ENCODE measurements around the gene TOX4. TPM values are rescaled to one million over a fixed set of nuclear protein-coding genes. Genes with fewer than 3 reads are reported as not detected.
A peak's percentile ranks its signal among the peaks of the same experiment; 100 is the strongest.

TOX4 gene
- total RNA-seq, 4 donors from 2014 or later: 31.4 to 74.5 (median 61.7) TPM

DNA sequence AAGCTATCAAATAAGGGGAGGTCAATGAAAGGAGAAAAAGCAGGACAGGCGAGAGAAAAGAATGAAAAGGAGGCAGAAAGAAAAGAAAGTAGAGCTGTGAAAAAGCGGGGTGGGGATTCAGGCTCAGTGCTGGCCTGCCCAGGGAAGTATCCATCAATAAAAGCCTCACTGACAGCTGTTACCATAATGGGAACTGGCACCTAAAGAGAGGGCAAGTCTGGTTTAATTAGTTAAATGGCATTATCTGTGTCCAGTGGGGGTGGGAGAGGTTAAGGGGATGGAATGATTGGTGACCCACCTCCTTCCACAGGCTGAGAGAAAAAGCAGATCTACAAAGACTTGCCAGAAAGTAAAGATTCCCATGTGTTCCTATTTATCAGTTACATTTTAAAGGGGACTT, 41.7 kb downstream of the TOX4 start:
- no peaks in the 10 kb centered on the region for H3K9me3 ChIP-seq
- no peak overlapping the region for H3K4me3 ChIP-seq
- no peak for TF ChIP-seq POLR2A (IDR thresholded peaks at IDR 0.05)
- TF ChIP-seq, protein P1, sequence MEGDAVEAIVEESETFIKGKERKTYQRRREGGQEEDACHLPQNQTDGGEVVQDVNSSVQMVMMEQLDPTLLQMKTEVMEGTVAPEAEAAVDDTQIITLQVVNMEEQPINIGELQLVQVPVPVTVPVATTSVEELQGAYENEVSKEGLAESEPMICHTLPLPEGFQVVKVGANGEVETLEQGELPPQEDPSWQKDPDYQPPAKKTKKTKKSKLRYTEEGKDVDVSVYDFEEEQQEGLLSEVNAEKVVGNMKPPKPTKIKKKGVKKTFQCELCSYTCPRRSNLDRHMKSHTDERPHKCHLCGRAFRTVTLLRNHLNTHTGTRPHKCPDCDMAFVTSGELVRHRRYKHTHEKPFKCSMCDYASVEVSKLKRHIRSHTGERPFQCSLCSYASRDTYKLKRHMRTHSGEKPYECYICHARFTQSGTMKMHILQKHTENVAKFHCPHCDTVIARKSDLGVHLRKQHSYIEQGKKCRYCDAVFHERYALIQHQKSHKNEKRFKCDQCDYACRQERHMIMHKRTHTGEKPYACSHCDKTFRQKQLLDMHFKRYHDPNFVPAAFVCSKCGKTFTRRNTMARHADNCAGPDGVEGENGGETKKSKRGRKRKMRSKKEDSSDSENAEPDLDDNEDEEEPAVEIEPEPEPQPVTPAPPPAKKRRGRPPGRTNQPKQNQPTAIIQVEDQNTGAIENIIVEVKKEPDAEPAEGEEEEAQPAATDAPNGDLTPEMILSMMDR (IDR thresholded peaks at IDR 0.05): no peak
- H3K36me3 ChIP-seq: no peaks in the 10 kb centered on the region
- H3K27me3 ChIP-seq: no peaks in the 10 kb centered on the region
- no peaks in the 10 kb centered on the region for H3K4me1 ChIP-seq
- no peak overlapping the region for H3K27ac ChIP-seq
- DNase-seq: no peak

DNA sequence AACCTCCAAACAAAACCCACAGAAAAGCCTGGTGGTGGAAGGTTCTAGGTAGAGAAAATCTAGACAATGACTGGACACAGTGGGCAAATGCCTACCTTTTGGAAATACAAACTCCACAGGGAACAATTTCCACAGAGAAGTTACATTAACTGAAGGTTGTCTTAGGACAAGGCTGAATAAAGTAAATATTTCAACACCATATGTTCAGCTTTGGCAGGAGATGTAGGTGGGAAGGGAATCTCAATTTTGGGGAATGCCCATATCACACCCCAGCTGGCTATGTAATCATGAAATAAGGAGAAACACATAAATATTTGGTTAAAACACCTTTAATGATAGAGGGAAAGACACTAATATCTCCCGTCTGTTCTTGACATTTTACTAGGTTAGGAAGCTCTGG, 43.8 kb downstream of the TOX4 start:
- H3K27ac ChIP-seq: no peak overlapping the region
- H3K4me1 ChIP-seq: no peaks in the 10 kb centered on the region
- no peaks in the 10 kb centered on the region for H3K36me3 ChIP-seq
- no peak overlapping the region for H3K4me3 ChIP-seq
- H3K9me3 ChIP-seq: no peaks in the 10 kb centered on the region
- no peak for TF ChIP-seq POLR2A (IDR thresholded peaks at IDR 0.05)
- DNase-seq: no peak
- no peaks in the 10 kb centered on the region for H3K27me3 ChIP-seq

DNA sequence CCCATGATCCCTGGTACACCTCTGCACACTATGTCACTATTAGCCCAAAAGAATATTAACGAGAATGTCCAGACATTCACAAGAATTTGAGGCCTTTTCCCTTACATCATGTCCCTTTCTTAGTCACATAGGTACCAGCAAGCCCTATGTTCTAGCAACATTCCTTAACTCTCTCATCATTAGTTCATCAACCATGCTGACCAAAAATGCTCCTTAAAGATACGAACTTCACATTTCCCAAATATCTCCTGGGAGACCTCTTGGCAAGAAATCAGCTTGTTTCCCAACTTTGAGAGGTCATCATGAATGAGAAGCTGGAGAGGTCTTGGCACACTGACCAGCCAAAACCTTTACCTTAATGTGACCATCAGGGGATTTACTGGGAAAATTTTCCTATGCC, 44.5 kb downstream of the TOX4 start:
- H3K9me3 ChIP-seq: no peaks in the 10 kb centered on the region
- DNase-seq: no peak
- no peak overlapping the region for H3K4me3 ChIP-seq
- no peaks in the 10 kb centered on the region for H3K27me3 ChIP-seq
- H3K27ac ChIP-seq: no peak overlapping the region
- H3K4me1 ChIP-seq: peaks cover 0 to 3% (median 0%) of the 10 kb centered on the region in 4 donors
- no peaks in the 10 kb centered on the region for H3K36me3 ChIP-seq
- TF ChIP-seq, protein P1 (IDR thresholded peaks at IDR 0.05): no peak
- TF ChIP-seq POLR2A (IDR thresholded peaks at IDR 0.05): no peak

DNA sequence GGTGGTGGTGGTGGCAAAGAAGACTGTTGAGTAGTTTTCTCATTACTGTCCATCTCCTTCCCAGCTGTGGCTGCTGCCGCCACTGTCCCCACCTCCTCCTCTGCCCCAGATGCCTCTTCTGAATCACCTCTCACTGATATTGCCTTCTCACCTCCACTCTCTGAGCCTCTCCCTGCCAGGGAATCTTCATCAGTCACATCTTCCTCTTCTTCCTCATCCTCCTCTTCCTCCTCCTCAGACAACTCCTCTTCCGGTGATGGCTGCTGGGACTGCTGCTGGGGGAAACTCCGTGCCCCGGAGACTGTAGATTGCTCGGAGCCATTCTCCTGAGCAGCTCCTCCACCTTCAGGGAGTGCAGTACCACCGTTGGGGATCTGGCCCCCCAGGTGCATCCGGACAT, 46.2 kb downstream of the TOX4 start:
- TF ChIP-seq, protein P1 (IDR thresholded peaks at IDR 0.05): no peak
- TF ChIP-seq POLR2A (IDR thresholded peaks at IDR 0.05): no peak
- no peak for DNase-seq
- H3K4me3 ChIP-seq: no peak overlapping the region
- H3K9me3 ChIP-seq: no peaks in the 10 kb centered on the region
- no peaks in the 10 kb centered on the region for H3K36me3 ChIP-seq
- no peak overlapping the region for H3K27ac ChIP-seq
- peaks cover 0 to 10% (median 0%) of the 10 kb centered on the region in 4 donors for H3K4me1 ChIP-seq
- H3K27me3 ChIP-seq: no peaks in the 10 kb centered on the region

DNA sequence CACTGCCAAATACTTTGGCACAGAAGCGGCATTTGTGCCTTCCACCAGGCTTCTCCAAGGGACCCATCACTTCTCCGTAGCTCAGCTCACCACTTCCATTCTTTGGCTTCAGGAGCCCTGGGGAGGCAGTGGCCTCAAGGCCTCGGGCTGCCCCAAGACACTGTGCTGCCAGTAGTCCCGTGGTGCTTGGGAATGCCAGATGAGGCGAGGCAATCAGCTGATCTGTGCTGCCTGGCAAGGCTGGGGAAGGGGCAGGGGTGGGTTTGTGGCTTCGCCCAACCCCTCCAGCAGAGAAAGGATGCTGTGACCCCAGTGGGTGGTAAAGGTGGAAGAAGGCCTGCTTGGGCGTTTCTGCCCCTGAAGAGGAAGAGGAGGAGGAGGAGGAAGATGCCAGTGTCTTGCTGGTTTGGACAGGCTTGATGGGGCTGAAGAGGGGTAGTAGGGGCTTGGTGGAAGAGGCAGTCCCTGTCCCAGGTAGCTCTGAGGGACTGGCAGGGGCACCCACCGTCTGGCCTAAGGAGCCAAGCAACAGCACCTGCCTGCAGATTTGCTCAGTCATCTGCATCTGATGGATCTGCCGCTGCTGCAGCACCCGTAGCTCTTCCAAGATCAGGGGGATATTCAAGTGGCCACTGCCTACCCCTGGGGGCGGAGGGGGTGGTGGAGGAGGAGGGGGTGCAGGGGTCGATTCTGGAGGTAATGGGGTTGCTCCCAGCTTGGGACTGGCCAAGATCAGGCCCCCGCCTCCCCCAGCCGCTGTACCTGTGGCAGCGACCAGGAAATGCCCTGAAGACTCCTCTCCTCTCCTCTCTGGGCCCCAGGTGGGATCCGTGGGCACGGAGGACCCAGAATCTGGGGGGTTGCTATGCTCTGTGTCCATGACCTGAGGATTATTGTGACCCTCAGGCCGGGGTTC, 47.8 kb downstream of the TOX4 start:
- H3K9me3 ChIP-seq: no peaks in the 10 kb centered on the region
- H3K27ac ChIP-seq: peak overlapping the region in 2 of 4 donors; percentile 62 to 86
- H3K4me3 ChIP-seq: peak overlapping the region in 2 of 4 donors; percentile 57 to 68
- no peaks in the 10 kb centered on the region for H3K36me3 ChIP-seq
- DNase-seq: no peak
- no peak for TF ChIP-seq POLR2A (IDR thresholded peaks at IDR 0.05)
- TF ChIP-seq, protein P1 (IDR thresholded peaks at IDR 0.05): no peak
- no peaks in the 10 kb centered on the region for H3K27me3 ChIP-seq
- peaks cover 0 to 10% (median 0%) of the 10 kb centered on the region in 4 donors for H3K4me1 ChIP-seq

GRCh38 chr14:21525571-21525961, 48.6 kb downstream of the TOX4 start:
- no peaks in the 10 kb centered on the region for H3K27me3 ChIP-seq
- no peak for DNase-seq
- no peaks in the 10 kb centered on the region for H3K36me3 ChIP-seq
- H3K27ac ChIP-seq: peak overlapping the region; percentile 27 to 86 (median 62)
- peaks cover 0 to 10% (median 0%) of the 10 kb centered on the region in 4 donors for H3K4me1 ChIP-seq
- no peaks in the 10 kb centered on the region for H3K9me3 ChIP-seq
- TF ChIP-seq, protein P1 (IDR thresholded peaks at IDR 0.05): no peak
- no peak for TF ChIP-seq POLR2A (IDR thresholded peaks at IDR 0.05)
- H3K4me3 ChIP-seq: peak overlapping the region; percentile 57 to 72 (median 66)
